NT2/D1 (cell line): ENCODE results near the gene ZFYVE21.

ENCODE experiments used
- SUZ12 ChIP-seq: IDR thresholded peaks from 2 replicates; pipeline ENCODE4 v1.6.1; 2011; ENCODE audit not compliant: insufficient read length, insufficient read depth; ENCODE audit errors: extremely low read depth
- YY1 ChIP-seq: IDR thresholded peaks from 2 replicates; pipeline ENCODE4 v1.6.1; 2011; ENCODE audit not compliant: insufficient read length, insufficient read depth
- ZNF274 ChIP-seq: IDR thresholded peaks from 2 replicates; pipeline ENCODE4 v1.6.1; 2011; ENCODE audit warnings: mild to moderate bottlenecking, low read depth, low read length

DNA sequence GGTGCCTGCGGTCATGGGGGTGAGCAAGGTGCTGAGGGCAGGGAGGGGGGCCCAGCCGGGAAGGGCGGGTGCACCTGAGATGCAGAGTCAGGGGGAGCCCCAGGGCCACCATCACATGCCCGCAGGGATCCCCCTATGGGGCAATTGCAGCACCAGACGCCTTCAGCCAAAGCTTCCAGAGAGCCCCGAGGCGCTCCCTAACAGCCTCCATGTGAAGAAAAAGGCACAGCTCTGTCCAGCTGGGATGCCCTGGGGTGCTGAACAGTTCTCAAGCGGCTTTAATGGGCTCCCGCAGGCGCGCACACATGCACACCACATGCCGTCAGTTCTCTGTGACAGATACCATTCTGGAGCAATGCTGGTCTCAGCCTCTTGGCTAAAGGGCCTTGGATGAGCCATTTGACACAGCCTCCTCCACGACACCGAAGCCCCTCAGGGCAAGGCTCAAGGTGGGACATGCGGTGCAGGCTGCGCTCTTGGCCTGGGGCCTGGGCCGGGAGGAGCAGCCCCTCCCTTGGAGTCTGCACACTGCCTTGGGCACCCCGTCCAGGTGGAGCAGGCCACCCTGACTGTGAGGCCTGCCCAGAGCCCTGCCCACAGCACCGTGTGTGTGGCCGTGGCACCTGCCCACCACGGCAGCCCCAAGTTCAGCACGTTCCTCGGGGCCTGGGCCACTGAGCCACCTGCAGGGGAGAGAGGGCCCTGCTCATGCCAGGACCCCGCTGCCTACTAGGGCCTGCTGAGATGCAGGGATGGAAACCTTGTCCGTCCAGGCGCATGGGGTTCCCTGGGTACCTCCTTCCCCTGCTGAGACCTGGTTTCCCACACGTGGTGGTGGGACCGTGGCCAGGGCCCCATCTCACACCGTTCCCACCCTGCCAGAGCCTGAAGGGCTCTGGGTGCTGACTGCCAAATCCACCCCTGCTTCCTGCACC, 8.0 kb upstream of the ZFYVE21 start:
- TF ChIP-seq YY1 (no peak), ZNF274 (no peak), SUZ12 (no peak)
